Ovary (tissue), 3 donors: ENCODE data around the gene BBS10.

Experiments
- POLR2A ChIP-seq: fragments of 450-650 bp; IDR thresholded peaks from one replicate; pipeline ENCODE4 v1.6.1; 2017; ENCODE audit warnings: antibody characterized with exemption, mild to moderate bottlenecking, moderate library complexity
- TF ChIP-seq, protein P1 (sequence below), 3 donors: fragments of 450-650 bp in 2 of 3; fragments of 200-600 bp in 1 of 3; IDR thresholded peaks; one replicate each; pipeline versions ENCODE4 v1.5.1 to v1.8.0; 2016 to 2022; ENCODE audit warnings: antibody characterized with exemption in 3 of 3, mild to moderate bottlenecking in 1 of 3
- donor health status: DM: no; HTN: no; CAD: no.

DNA sequence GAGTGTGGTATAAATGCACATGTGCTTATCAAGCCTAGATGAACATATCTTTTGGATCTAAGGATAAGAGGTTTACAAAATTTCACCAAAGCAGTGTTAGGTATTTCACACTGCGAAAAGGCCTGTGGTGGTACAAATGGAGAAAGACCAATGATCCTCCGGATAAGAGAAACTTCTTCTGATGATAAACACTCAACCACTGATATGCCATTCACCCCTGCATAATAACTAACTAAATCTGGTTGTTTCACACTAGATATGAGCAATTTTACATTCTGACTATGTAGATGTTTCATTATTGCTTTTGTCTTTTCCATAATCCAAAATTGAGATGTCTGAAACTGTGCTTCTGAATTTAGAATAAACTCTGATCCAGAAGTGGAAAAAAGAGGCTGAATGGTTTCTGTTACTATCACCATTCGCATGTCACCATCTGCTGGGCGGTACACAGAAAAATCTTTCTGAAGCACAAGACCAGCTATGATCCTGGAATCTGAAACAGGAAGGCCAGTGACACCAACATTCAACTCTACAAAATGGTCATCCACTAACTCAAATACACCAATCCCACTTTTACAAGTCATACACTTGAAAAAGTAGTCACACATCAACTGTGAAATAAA lies 1.3 kb downstream of the BBS10 start:
- TF ChIP-seq POLR2A = no peak
- TF ChIP-seq, protein P1, sequence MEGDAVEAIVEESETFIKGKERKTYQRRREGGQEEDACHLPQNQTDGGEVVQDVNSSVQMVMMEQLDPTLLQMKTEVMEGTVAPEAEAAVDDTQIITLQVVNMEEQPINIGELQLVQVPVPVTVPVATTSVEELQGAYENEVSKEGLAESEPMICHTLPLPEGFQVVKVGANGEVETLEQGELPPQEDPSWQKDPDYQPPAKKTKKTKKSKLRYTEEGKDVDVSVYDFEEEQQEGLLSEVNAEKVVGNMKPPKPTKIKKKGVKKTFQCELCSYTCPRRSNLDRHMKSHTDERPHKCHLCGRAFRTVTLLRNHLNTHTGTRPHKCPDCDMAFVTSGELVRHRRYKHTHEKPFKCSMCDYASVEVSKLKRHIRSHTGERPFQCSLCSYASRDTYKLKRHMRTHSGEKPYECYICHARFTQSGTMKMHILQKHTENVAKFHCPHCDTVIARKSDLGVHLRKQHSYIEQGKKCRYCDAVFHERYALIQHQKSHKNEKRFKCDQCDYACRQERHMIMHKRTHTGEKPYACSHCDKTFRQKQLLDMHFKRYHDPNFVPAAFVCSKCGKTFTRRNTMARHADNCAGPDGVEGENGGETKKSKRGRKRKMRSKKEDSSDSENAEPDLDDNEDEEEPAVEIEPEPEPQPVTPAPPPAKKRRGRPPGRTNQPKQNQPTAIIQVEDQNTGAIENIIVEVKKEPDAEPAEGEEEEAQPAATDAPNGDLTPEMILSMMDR (IDR thresholded peaks at IDR 0.05) = no peak
